Calu3 (cell line): Measurements from ENCODE around the gene INMT. TPM values are rescaled to one million over a fixed set of nuclear protein-coding genes. Genes with fewer than 3 reads are reported as not detected.

Experiments used
- BruUV-seq: library from RNA; stranded (reverse); fragments of 400-500 nt; replicated peaks from 2 replicates; lab custom pipeline; 2021; lab: Mats Ljungman, UMichigan
- CTCF ChIA-PET: fragments of 300-600 bp; sonication (Branson Sonifier 250); formaldehyde crosslinking; loops from one replicate; lab custom pipeline; 2022; ENCODE audit warnings: antibody characterized with exemption; lab: Charles Lee
- DNase-seq: peaks from one replicate; pipeline ENCODE4 v3.0.0; 2022
- H3K27ac Mint-ChIP-seq: one replicate; pipeline ENCODE4 v1.8.0; 2022; ENCODE audit warnings: mixed read lengths; ENCODE audit not compliant: unreplicated experiment
- H3K27me3 Mint-ChIP-seq: one replicate; pipeline ENCODE4 v1.8.0; 2022; ENCODE audit warnings: mixed read lengths; ENCODE audit not compliant: unreplicated experiment
- H3K36me3 Mint-ChIP-seq: one replicate; pipeline ENCODE4 v1.8.0; 2022; ENCODE audit warnings: mild to moderate bottlenecking, moderate library complexity, mixed read lengths; ENCODE audit not compliant: insufficient read depth, unreplicated experiment
- H3K4me1 Mint-ChIP-seq: one replicate; pipeline ENCODE4 v1.8.0; 2022; ENCODE audit warnings: mild to moderate bottlenecking, low read depth, mixed read lengths; ENCODE audit not compliant: unreplicated experiment
- H3K4me3 Mint-ChIP-seq: one replicate; pipeline ENCODE4 v1.8.0; 2022; ENCODE audit warnings: mild to moderate bottlenecking, low read depth, moderate library complexity, mixed read lengths; ENCODE audit not compliant: unreplicated experiment
- H3K9me3 Mint-ChIP-seq: one replicate; pipeline ENCODE4 v1.8.0; 2022; ENCODE audit warnings: low read depth, mixed read lengths; ENCODE audit not compliant: unreplicated experiment
- intact Hi-C: fragments of 100-400 bp; cut with micrococcal nuclease; formaldehyde crosslinking; loops from one replicate; pipeline ENCODE4 v1.10.0; 2022; ENCODE audit not compliant: unreplicated experiment
- total RNA-seq: library from RNA; stranded (reverse); gene quantifications from 2 replicates; pipeline ENCODE4 v1.2.3, GENCODE V29; 2022
- TF ChIP-seq, protein P1 (sequence below): fragments of 200-600 bp; IDR thresholded peaks from one replicate; pipeline ENCODE4 v1.8.0; 2022; ENCODE audit warnings: antibody characterized with exemption; ENCODE audit not compliant: unreplicated experiment

The INMT gene
- total RNA-seq, 1 experiment from 2014 or later: not detected

DNA sequence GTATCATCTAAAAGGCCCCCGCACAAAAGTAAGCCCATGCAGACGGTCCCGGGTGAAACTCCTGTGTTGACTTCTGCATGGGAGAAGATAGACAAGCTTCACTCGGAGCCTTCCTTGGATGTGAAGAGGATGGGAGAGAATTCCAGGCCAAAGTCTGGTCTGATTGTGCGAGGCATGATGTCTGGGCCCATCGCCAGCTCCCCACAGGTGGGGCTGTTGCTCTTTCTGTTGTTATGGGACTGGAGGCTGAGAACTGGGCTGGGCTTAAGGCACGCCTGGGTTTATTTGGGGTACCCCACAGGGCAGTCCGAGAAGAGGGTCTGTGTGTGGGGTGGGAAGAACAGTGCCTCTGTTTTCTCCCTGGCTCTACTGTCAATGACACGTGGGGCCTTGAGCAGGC is 33.9 kb downstream of the INMT start:
- Mint-ChIP-seq H3K4me3 (no peak overlapping the region), H3K4me1 (no peaks in the 10 kb centered on the region), H3K27ac (no peak overlapping the region), H3K36me3 (peaks cover 5% of the 10 kb centered on the region), H3K9me3 (no peaks in the 10 kb centered on the region), H3K27me3 (no peaks in the 10 kb centered on the region)
- CTCF ChIA-PET: interaction anchor here (0.6 kb wide), 1 partner anchor 112 kb away, joined by 6 read pairs; no protein-coding TSS in a partner anchor
- TF ChIP-seq, protein P1, sequence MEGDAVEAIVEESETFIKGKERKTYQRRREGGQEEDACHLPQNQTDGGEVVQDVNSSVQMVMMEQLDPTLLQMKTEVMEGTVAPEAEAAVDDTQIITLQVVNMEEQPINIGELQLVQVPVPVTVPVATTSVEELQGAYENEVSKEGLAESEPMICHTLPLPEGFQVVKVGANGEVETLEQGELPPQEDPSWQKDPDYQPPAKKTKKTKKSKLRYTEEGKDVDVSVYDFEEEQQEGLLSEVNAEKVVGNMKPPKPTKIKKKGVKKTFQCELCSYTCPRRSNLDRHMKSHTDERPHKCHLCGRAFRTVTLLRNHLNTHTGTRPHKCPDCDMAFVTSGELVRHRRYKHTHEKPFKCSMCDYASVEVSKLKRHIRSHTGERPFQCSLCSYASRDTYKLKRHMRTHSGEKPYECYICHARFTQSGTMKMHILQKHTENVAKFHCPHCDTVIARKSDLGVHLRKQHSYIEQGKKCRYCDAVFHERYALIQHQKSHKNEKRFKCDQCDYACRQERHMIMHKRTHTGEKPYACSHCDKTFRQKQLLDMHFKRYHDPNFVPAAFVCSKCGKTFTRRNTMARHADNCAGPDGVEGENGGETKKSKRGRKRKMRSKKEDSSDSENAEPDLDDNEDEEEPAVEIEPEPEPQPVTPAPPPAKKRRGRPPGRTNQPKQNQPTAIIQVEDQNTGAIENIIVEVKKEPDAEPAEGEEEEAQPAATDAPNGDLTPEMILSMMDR: no peak
- no TSS peak for BruUV-seq
- no peak for DNase-seq
- intact Hi-C loops: no loop called here

DNA sequence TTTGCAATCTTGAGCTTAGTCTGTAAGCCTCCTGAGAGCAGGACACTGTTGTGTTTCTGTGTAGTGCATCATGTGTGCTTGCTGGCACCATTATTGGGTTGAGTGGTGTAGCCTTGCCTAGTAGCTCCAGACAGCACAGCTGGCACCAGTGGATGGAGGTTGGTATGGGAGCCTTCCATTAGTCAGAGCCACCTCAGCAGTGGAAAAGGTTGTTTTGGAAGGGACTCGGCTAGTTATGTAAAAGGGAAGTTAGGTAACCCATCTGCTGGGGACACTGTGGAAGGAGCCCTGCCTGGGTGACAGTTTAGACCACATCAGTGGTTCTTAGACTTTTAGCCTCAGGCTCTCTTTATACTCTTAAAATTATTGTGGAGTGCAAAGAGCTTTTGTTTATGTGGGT is 35.6 kb downstream of the INMT start:
- intact Hi-C loops: no loop called here
- H3K4me1 Mint-ChIP-seq: no peaks in the 10 kb centered on the region
- DNase-seq: no peak
- no TSS peak for BruUV-seq
- H3K4me3 Mint-ChIP-seq: no peak overlapping the region
- no peaks in the 10 kb centered on the region for H3K9me3 Mint-ChIP-seq
- TF ChIP-seq, protein P1: no peak
- CTCF ChIA-PET: no interaction called here
- peaks cover 5% of the 10 kb centered on the region for H3K36me3 Mint-ChIP-seq
- H3K27me3 Mint-ChIP-seq: no peaks in the 10 kb centered on the region
- H3K27ac Mint-ChIP-seq: no peak overlapping the region

DNA sequence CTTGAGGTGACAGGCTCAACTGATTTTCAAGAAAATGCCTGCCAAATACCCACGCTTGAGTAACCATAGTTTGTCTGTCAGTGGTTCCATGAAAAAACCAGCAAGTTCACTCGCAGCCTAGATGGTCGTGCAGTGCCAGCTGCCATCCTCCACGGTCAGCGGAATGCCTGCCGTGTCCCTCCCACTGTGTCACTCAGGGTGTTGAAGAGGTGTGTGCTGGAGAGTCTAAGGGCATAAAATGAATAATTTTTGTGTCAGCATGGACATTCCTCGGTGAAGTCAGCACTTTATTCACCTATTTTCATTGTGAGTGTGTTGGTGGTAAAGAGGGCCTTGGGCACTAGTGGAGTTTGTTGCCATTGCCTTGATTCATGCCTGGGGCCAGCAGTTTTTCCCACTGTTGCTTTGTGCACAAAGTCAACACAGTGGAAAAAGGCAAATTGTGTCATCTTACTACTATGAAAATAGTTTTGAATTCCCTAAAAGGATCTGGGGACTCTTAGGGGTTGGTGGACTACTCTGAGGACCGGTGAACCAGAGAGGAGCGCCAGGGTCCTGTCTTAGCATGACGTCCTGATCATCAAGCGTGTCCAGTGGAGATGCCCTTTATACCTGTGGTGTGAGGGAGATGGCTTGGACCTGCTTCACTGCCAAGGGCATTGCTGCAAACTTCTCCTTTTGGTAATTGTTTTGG is 36.9 kb downstream of the INMT start:
- Mint-ChIP-seq H3K36me3 (peaks cover 5% of the 10 kb centered on the region), H3K27ac (no peak overlapping the region)
- CTCF ChIA-PET: no interaction called here

DNA sequence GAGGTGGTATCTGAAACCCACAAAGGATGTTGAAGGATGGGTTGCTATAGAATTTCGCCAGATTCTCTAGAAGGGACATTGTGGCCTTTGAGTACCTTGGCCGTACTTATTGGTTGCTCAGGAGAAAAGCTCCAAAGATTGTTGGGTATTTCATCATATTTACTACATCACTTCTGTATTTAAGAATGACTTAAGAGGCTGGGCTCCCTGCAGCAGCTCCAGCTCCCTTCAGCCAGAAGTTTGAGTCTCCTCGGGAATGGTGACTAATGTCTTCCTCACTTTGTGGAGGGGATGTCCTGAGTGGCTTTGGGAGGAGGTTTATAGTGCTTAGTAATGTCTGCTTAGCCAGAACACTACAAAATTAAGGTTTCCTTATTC is 37.4 kb downstream of the INMT start:
- Mint-ChIP-seq H3K27me3 (no peaks in the 10 kb centered on the region), H3K27ac (no peak overlapping the region), H3K4me1 (no peaks in the 10 kb centered on the region), H3K4me3 (no peak overlapping the region), H3K9me3 (no peaks in the 10 kb centered on the region), H3K36me3 (peaks cover 5% of the 10 kb centered on the region)
- BruUV-seq: no TSS peak
- intact Hi-C loops: no loop called here
- CTCF ChIA-PET: no interaction called here
- DNase-seq: no peak
- TF ChIP-seq, protein P1: no peak

More for the DNA sequence above, 36.9 kb downstream of the INMT start:
- no TSS peak for BruUV-seq
- TF ChIP-seq, protein P1: no peak
- Mint-ChIP-seq H3K27me3 (no peaks in the 10 kb centered on the region), H3K4me1 (no peaks in the 10 kb centered on the region), H3K9me3 (no peaks in the 10 kb centered on the region), H3K4me3 (no peak overlapping the region)
- intact Hi-C loops: no loop called here
- no peak for DNase-seq
